GM21367 (cell line): ENCODE measurements around the gene TCFL5.

Source experiments
- ATAC-seq: cut with Tn5 transposase; IDR thresholded peaks from one replicate; pipeline ENCODE4 v1.9.1; 2021; ENCODE audit not compliant: unreplicated experiment

Gene TCFL5

GRCh38 chr20:62800314-62801259, 61.0 kb downstream of the TCFL5 start:
- ATAC-seq, result no peak

- no peak for ATAC-seq
Measured at GRCh38 chr20:62799873-62800272, 61.7 kb downstream of the TCFL5 start.

- no peak for ATAC-seq
Measured at GRCh38 chr20:62799459-62799858, 62.2 kb downstream of the TCFL5 start.

GRCh38 chr20:62799036-62799435, 62.6 kb downstream of the TCFL5 start:
- no peak for ATAC-seq

GRCh38 chr20:62797671-62798532, 63.7 kb downstream of the TCFL5 start:
- no peak for ATAC-seq

GRCh38 chr20:62796699-62797491, 64.7 kb downstream of the TCFL5 start:
- ATAC-seq, result no peak

GRCh38 chr20:62795023-62795761, 66.4 kb downstream of the TCFL5 start:
- ATAC-seq, result no peak

- peak; percentile 45 for ATAC-seq
Measured at GRCh38 chr20:62794007-62794724, 67.5 kb downstream of the TCFL5 start.

- no peak for ATAC-seq
Measured at GRCh38 chr20:62793757-62794006, 67.9 kb downstream of the TCFL5 start.

- no peak for ATAC-seq
Measured at GRCh38 chr20:62792940-62793756, 68.5 kb downstream of the TCFL5 start.

- no peak for ATAC-seq
Measured at GRCh38 chr20:62792182-62792939, 69.3 kb downstream of the TCFL5 start.

- no peak for ATAC-seq
Measured at GRCh38 chr20:62791301-62792181, 70.1 kb downstream of the TCFL5 start.
